Cardiac fibroblast (primary cell): Measurements from ENCODE around the gene DENND5A.
"Not testable (repeated sequence)": the region's sequence is repeated elsewhere in the genome, so short reads cannot be mapped to it uniquely, and the experiment has no call there.

ENCODE experiments used
- DNase-seq, 2 donors: peaks; one replicate each; pipeline versions ENCODE4 v3.0.0 to v3.0.0-alpha.2; 2010; ENCODE audit warnings: low read depth in 2 of 2
- H3K4me3 ChIP-seq, 2 donors: replicated peaks in 1 of 2; 1 replicate in 1 of 2; 2 replicates in 1 of 2; pipeline ENCODE4 v1.5.1; 2011; ENCODE audit warnings: low read depth in 2 of 2, low read length in 2 of 2, mild to moderate bottlenecking in 2 of 2, moderate library complexity in 1 of 2
- CTCF ChIP-seq: IDR thresholded peaks from one replicate; pipeline ENCODE4 v1.5.1; 2011; ENCODE audit warnings: low read depth, mild to moderate bottlenecking, low read length, inconsistent platforms

DENND5A gene

GRCh38 chr11:9228091-9228490 lies 37.1 kb downstream of the DENND5A start:
- no peak for TF ChIP-seq CTCF
- DNase-seq = no peak

GRCh38 chr11:9225748-9226298 lies 39.3 kb downstream of the DENND5A start:
- DNase-seq = no peak
- TF ChIP-seq CTCF = no peak
- H3K4me3 ChIP-seq = no peak overlapping the region

More at GRCh38 chr11:9228091-9228490, 37.1 kb downstream of the DENND5A start:
- H3K4me3 ChIP-seq = no peak overlapping the region

- no peak for DNase-seq
- no peak overlapping the region for H3K4me3 ChIP-seq
- no peak for TF ChIP-seq CTCF
Observed at GRCh38 chr11:9222654-9223053, 42.5 kb downstream of the DENND5A start.

DNA sequence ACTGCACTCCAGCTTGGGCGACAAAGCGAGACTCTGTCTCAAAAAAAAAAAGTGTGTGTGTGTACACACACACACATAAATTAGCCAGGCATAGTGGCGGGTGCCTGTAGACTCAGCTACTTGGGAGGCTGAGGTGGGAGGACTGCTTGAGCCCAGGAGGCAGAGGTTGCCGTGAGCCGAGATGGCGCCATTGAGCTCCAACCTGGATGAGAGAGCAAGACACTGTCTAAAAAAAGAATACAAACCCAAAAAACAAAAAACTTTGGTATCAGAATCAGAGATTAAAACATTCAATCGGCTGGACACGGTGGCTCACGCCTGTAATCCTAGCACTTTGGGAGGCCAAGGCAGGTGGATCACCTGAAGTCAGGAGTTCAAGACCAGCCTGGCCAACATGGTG lies 44.3 kb downstream of the DENND5A start:
- H3K4me3 ChIP-seq, DNase-seq: not testable (repeated sequence)

GRCh38 chr11:9219572-9219971 lies 45.6 kb downstream of the DENND5A start:
- TF ChIP-seq CTCF = no peak

GRCh38 chr11:9219115-9219514 lies 46.0 kb downstream of the DENND5A start:
- no peak for TF ChIP-seq CTCF
- DNase-seq = peak; percentile 90 to 95
- no peak overlapping the region for H3K4me3 ChIP-seq

More at GRCh38 chr11:9219572-9219971, 45.6 kb downstream of the DENND5A start:
- DNase-seq = peak; percentile 92 to 93
- no peak overlapping the region for H3K4me3 ChIP-seq

- H3K4me3 ChIP-seq = no peak overlapping the region
- no peak for TF ChIP-seq CTCF
- peak; percentile 34 to 56 for DNase-seq
Observed at GRCh38 chr11:9214765-9215164, 50.4 kb downstream of the DENND5A start.
